NCI-H446 (cell line): Measurements from ENCODE around the gene LY6G6D.

ENCODE experiments used
- DNase-seq, 2 experiments: peaks; one replicate each; lab custom pipeline; 2025; lab: John Stamatoyannopoulos, UW

LY6G6D gene

GRCh38 chr6:31736021-31736767 is 21.0 kb downstream of the LY6G6D start, which contains the start of gene CLIC1:
Gene CLIC1 (minus strand): TSS chr6:31736530. CDS start chr6:31736300, 230 bp downstream.
- DNase-seq, result peak; percentile 53 to 78

- no peak for DNase-seq
Measured at GRCh38 chr6:31736768-31737314, 21.7 kb downstream of the LY6G6D start.

GRCh38 chr6:31737315-31737990 is 22.3 kb downstream of the LY6G6D start:
- no peak for DNase-seq

GRCh38 chr6:31737991-31738979 is 23.1 kb downstream of the LY6G6D start:
- no peak for DNase-seq

- peak; percentile 98 to 99 for DNase-seq
Measured at GRCh38 chr6:31739639-31740396, 24.7 kb downstream of the LY6G6D start, which contains the start of gene MSH5. Gene MSH5 (plus strand): TSS chr6:31740005. CDS start chr6:31740467, 462 bp downstream.

- no peak for DNase-seq
Measured at GRCh38 chr6:31740397-31741223, 25.5 kb downstream of the LY6G6D start.

GRCh38 chr6:31741815-31742214 is 26.7 kb downstream of the LY6G6D start:
- DNase-seq, result no peak

GRCh38 chr6:31742894-31743293 is 27.7 kb downstream of the LY6G6D start:
- no peak for DNase-seq

GRCh38 chr6:31744422-31744821 is 29.3 kb downstream of the LY6G6D start:
- DNase-seq, result no peak

GRCh38 chr6:31749301-31750036 is 34.3 kb downstream of the LY6G6D start:
- no peak for DNase-seq

- no peak for DNase-seq
Measured at GRCh38 chr6:31750411-31751022, 35.4 kb downstream of the LY6G6D start.

- no peak for DNase-seq
Measured at GRCh38 chr6:31752739-31753319, 37.7 kb downstream of the LY6G6D start.

GRCh38 chr6:31758281-31758680 is 43.1 kb downstream of the LY6G6D start:
- no peak for DNase-seq

- DNase-seq, result no peak
Measured at GRCh38 chr6:31760790-31761189, 45.6 kb downstream of the LY6G6D start.

GRCh38 chr6:31761343-31761742 is 46.2 kb downstream of the LY6G6D start:
- DNase-seq, result no peak

- no peak for DNase-seq
Measured at GRCh38 chr6:31762356-31762755, 47.2 kb downstream of the LY6G6D start, which contains the start of gene SAPCD1. Gene SAPCD1 (plus strand): TSS chr6:31762656. CDS start chr6:31763055, 399 bp downstream.

GRCh38 chr6:31762878-31763618 is 47.9 kb downstream of the LY6G6D start:
- no peak for DNase-seq

- DNase-seq, result no peak
Measured at GRCh38 chr6:31763619-31763940, 48.4 kb downstream of the LY6G6D start.
